IMR-90 (cell line): ENCODE results near the gene BTBD2. TPM values are rescaled to one million over a fixed set of nuclear protein-coding genes. Genes with fewer than 3 reads are reported as not detected.

Experiments
- ATAC-seq: fragments of 200-7000 bp; cut with Tn5 transposase; 2 replicates; pipeline ENCODE4 v1.9.1; 2020; ENCODE audit warnings: low read depth, mild to moderate bottlenecking, moderate library complexity
- BruUV-seq: library from RNA; stranded (reverse); fragments of 400-500 nt; replicated peaks from 2 replicates; lab custom pipeline; 2021; lab: Mats Ljungman, UMichigan
- CTCF ChIA-PET: fragments of 300-600 bp; formaldehyde crosslinking; extraction: SDS; loops from one replicate; lab custom pipeline; 2021; ENCODE audit warnings: antibody characterized with exemption; lab: Yijun Ruan, JAX
- POLR2A ChIA-PET: fragments of 300-600 bp; sonication (Branson Sonifier 250); formaldehyde crosslinking; loops from one replicate; lab custom pipeline; 2022; ENCODE audit warnings: antibody characterized with exemption; ENCODE audit not compliant: unreplicated experiment; lab: Charles Lee
- DNase-seq: peaks from one replicate; pipeline ENCODE4 v3.0.0; 2013
- H2AFZ ChIP-seq: replicated peaks from 2 replicates; pipeline ENCODE3; 2013; ENCODE audit warnings: low read length, mild to moderate bottlenecking; ENCODE audit not compliant: poor library complexity
- H2AK5ac ChIP-seq: 2 replicates; pipeline ENCODE4 v1.6.1; 2013; ENCODE audit warnings: low read depth, low read length, inconsistent platforms
- H2AK9ac ChIP-seq: replicated peaks from 2 replicates; pipeline ENCODE3; 2013; ENCODE audit warnings: mild to moderate bottlenecking, low read depth, low read length, moderate library complexity; ENCODE audit not compliant: poor library complexity
- H2BK120ac ChIP-seq: 2 replicates; pipeline ENCODE4 v1.6.1; 2013; ENCODE audit warnings: low read depth, low read length, inconsistent platforms
- H2BK15ac ChIP-seq: 3 replicates; pipeline ENCODE4 v1.6.1; 2013; ENCODE audit warnings: low read depth, low read length, inconsistent platforms
- H2BK20ac ChIP-seq: 2 replicates; pipeline ENCODE4 v1.6.1; 2013; ENCODE audit warnings: low read depth, mild to moderate bottlenecking, inconsistent platforms, low read length, moderate library complexity
- H2BK5ac ChIP-seq: 2 replicates; pipeline ENCODE4 v1.6.1; 2013; ENCODE audit warnings: mild to moderate bottlenecking, low read depth, low read length, inconsistent platforms; ENCODE audit not compliant: poor library complexity, severe bottlenecking
- H3K14ac ChIP-seq: replicated peaks from 2 replicates; pipeline ENCODE4 v1.6.1; 2013; ENCODE audit warnings: low read depth, low read length, inconsistent platforms
- H3K18ac ChIP-seq: 2 replicates; pipeline ENCODE4 v1.6.1; 2013; ENCODE audit warnings: low read depth, low read length, control low read depth
- H3K23ac ChIP-seq: 2 replicates; pipeline ENCODE4 v1.6.1; 2013; ENCODE audit warnings: low read depth, low read length, inconsistent platforms
- H3K27ac ChIP-seq: 2 replicates; pipeline ENCODE4 v1.5.1; 2013; ENCODE audit warnings: mild to moderate bottlenecking, control low read depth, low read length; ENCODE audit not compliant: insufficient read depth
- H3K27me3 ChIP-seq: 2 replicates; pipeline ENCODE4 v1.6.1; 2013; ENCODE audit warnings: low read length; ENCODE audit not compliant: control insufficient read depth, insufficient read depth
- H3K36me3 ChIP-seq: 2 replicates; pipeline ENCODE4 v1.6.1; 2013; ENCODE audit warnings: low read length, mixed read lengths; ENCODE audit not compliant: control insufficient read depth, insufficient read depth
- H3K4ac ChIP-seq: 2 replicates; pipeline ENCODE4 v1.6.1; 2013; ENCODE audit warnings: low read depth, low read length, inconsistent platforms
- H3K4me1 ChIP-seq: 2 replicates; pipeline ENCODE4 v1.6.1; 2013; ENCODE audit warnings: low read length, mixed read lengths; ENCODE audit not compliant: control insufficient read depth, insufficient read depth
- H3K4me2 ChIP-seq: 2 replicates; pipeline ENCODE4 v1.6.1; 2013; ENCODE audit warnings: low read depth, mild to moderate bottlenecking, control low read depth, low read length, moderate library complexity
- H3K4me3 ChIP-seq: 2 replicates; pipeline ENCODE4 v1.5.1; 2013; ENCODE audit warnings: low read depth, mild to moderate bottlenecking, control low read depth, low read length, moderate library complexity; ENCODE audit not compliant: insufficient read depth
- H3K56ac ChIP-seq: 2 replicates; pipeline ENCODE4 v1.6.1; 2013; ENCODE audit warnings: low read length, inconsistent platforms; ENCODE audit not compliant: insufficient read depth; ENCODE audit errors: extremely low read depth
- H3K79me1 ChIP-seq, 2 experiments: 2 replicates each; pipeline ENCODE4 v1.6.1; 2013; ENCODE audit warnings: low read length in 2 of 2, inconsistent platforms in 1 of 2, low read depth in 1 of 2
- H3K9ac ChIP-seq: 2 replicates; pipeline ENCODE4 v1.6.1; 2013; ENCODE audit warnings: low read depth, low read length, control low read depth
- H3K9me1 ChIP-seq: 2 replicates; pipeline ENCODE4 v1.6.1; 2013; ENCODE audit warnings: low read length, inconsistent platforms; ENCODE audit not compliant: insufficient read depth
- H3K9me3 ChIP-seq: 2 replicates; pipeline ENCODE4 v1.6.1; 2013; ENCODE audit warnings: low read length; ENCODE audit not compliant: control insufficient read depth, insufficient read depth
- H4K20me1 ChIP-seq: 2 replicates; pipeline ENCODE4 v1.6.1; 2013; ENCODE audit warnings: low read length, inconsistent platforms; ENCODE audit not compliant: insufficient read depth
- H4K5ac ChIP-seq: 2 replicates; pipeline ENCODE4 v1.6.1; 2013; ENCODE audit warnings: mild to moderate bottlenecking, low read depth, low read length, control low read depth
- H4K8ac ChIP-seq, 2 experiments: 2 replicates each; pipeline ENCODE4 v1.6.1; 2013; ENCODE audit warnings: low read depth in 2 of 2, low read length in 2 of 2, control low read depth in 1 of 2, inconsistent platforms in 1 of 2
- H4K91ac ChIP-seq: 2 replicates; pipeline ENCODE4 v1.6.1; 2013; ENCODE audit warnings: low read depth, low read length, inconsistent platforms; ENCODE audit not compliant: insufficient read depth
- BHLHE40 ChIP-seq: fragments of 150-350 bp; IDR thresholded peaks from 2 replicates; pipeline ENCODE4 v1.6.1; 2016; ENCODE audit warnings: mild to moderate bottlenecking, low read depth, low read length
- CEBPB ChIP-seq: IDR thresholded peaks from 2 replicates; pipeline ENCODE4 v1.6.1; 2012; ENCODE audit warnings: low read depth, low read length, improper control_type of control experiment
- CHD1 ChIP-seq: IDR thresholded peaks from 2 replicates; pipeline ENCODE4 v1.6.1; 2012; ENCODE audit warnings: low read depth, low read length, improper control_type of control experiment
- FOS ChIP-seq: fragments of 150-350 bp; IDR thresholded peaks from 2 replicates; pipeline ENCODE4 v1.6.1; 2016; ENCODE audit warnings: low read depth, low read length
- MAZ ChIP-seq: IDR thresholded peaks from 2 replicates; pipeline ENCODE4 v1.6.1; 2012; ENCODE audit warnings: low read depth, mild to moderate bottlenecking, low read length, improper control_type of control experiment, moderate library complexity, borderline replicate concordance
- MXI1 ChIP-seq: IDR thresholded peaks from 2 replicates; pipeline ENCODE4 v1.6.1; 2012; ENCODE audit warnings: low read depth, mild to moderate bottlenecking, low read length, moderate library complexity, borderline replicate concordance
- NFE2L2 ChIP-seq: fragments of 150-350 bp; IDR thresholded peaks from 2 replicates; pipeline ENCODE4 v1.6.1; 2016; ENCODE audit warnings: low read depth, mild to moderate bottlenecking, low read length
- POLR2A ChIP-seq: IDR thresholded peaks from 2 replicates; pipeline ENCODE4 v1.6.1; 2012; ENCODE audit warnings: mild to moderate bottlenecking, low read depth, low read length
- RAD21 ChIP-seq: IDR thresholded peaks from 2 replicates; pipeline ENCODE4 v1.6.1; 2012; ENCODE audit warnings: low read length, improper control_type of control experiment
- RCOR1 ChIP-seq: IDR thresholded peaks from 2 replicates; pipeline ENCODE4 v1.6.1; 2012; ENCODE audit warnings: mild to moderate bottlenecking, low read length, improper control_type of control experiment; ENCODE audit not compliant: insufficient replicate concordance
- SMC3 ChIP-seq: fragments of 150-350 bp; IDR thresholded peaks from 2 replicates; pipeline ENCODE4 v1.6.1; 2016; ENCODE audit warnings: low read depth, mild to moderate bottlenecking, antibody characterized with exemption, low read length, moderate library complexity
- WGBS, 2 experiments: methylation state at CpG; one replicate each; pipeline versions ENCODE4 v1.1.5 to v1.1.7; 2013; ENCODE audit warnings: missing lambda C conversion rate in 2 of 2; ENCODE audit not compliant: insufficient read length in 1 of 2; ENCODE audit errors: extremely low coverage in 2 of 2; 5-methylcytosine and 5-hydroxymethylcytosine counted together
- dilution Hi-C: fragments of 300-500 bp; cut with HindIII; formaldehyde crosslinking; loops from one replicate; pipeline ENCODE4 v1.14.3; 2018; ENCODE audit warnings: low sequenced_read_pairs; ENCODE audit not compliant: unreplicated experiment
- in situ Hi-C: fragments of 300-500 bp; cut with MboI; formaldehyde crosslinking; loops from 3 replicates; pipeline ENCODE4 v1.14.3; 2019; ENCODE audit warnings: low sequenced_read_pairs, inconsistent platforms, mixed read lengths
- intact Hi-C: fragments of 100-400 bp; cut with micrococcal nuclease; formaldehyde crosslinking; loops from 2 replicates; pipeline ENCODE4 v1.10.0; 2022
- polyA plus RNA-seq, 3 experiments: library from polyadenylated mRNA; depleted of rRNA; stranded (reverse); fragments of >200 nt; gene quantifications; 2 replicates each; pipeline ENCODE4 v1.2.3, GENCODE V29; 2012; ENCODE audit warnings: low replicate concordance in 1 of 3
- total RNA-seq: library from RNA; depleted of rRNA; stranded (reverse); fragments of >200 nt; gene quantifications from 2 replicates; pipeline ENCODE4 v1.2.3, GENCODE V29; 2012
- TF ChIP-seq, protein P1 (sequence below): fragments of 150-350 bp; IDR thresholded peaks from 2 replicates; pipeline ENCODE4 v1.6.1; 2017; ENCODE audit warnings: mild to moderate bottlenecking, antibody characterized with exemption, low read length, low read depth
- TF ChIP-seq, protein P2 (sequence below): conservative IDR thresholded peaks from 2 replicates; pipeline ENCODE4 v1.5.1; 2012; ENCODE audit warnings: mild to moderate bottlenecking, low read depth, low read length, improper control_type of control experiment
- TF ChIP-seq, protein P3 (sequence below): fragments of 150-350 bp; IDR thresholded peaks from 2 replicates; pipeline ENCODE4 v1.6.1; 2016; ENCODE audit warnings: low read depth, mild to moderate bottlenecking, low read length, moderate library complexity, borderline replicate concordance

Gene BTBD2
- total and polyA plus RNA-seq, 2 of the 4 experiments (the other 2 are of a cell fraction): 24.4 to 65.7 TPM

DNA sequence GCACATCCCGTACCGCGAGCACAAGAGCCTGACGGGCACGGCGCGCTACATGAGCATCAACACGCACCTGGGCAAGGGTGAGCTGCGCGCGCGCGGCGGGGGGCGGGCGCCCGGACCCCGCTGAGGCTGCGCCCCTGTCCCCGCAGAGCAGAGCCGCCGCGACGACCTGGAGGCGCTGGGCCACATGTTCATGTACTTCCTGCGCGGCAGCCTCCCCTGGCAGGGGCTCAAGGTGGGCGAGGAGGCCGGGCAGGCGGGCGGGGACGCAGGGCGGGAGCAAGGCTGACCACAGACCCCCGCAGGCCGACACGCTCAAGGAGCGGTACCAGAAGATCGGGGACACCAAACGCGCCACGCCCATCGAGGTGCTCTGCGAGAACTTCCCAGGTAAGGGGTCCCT is 36.5 kb downstream of the BTBD2 start:
- dilution Hi-C loops (no loop called here), in situ Hi-C loops (no loop called here), intact Hi-C loops (no loop called here)
- Histone ChIP-seq H3K4me1 (no peaks in the 10 kb centered on the region), H4K20me1 (peaks cover 37% of the 10 kb centered on the region), H3K23ac (no peak overlapping the region), H3K27me3 (no peaks in the 10 kb centered on the region), H3K14ac (no peak overlapping the region), H2BK120ac (no peak overlapping the region), H3K27ac (no peak overlapping the region), H3K4me3 (no peak overlapping the region), H4K91ac (no peak overlapping the region), H3K18ac (no peak overlapping the region), H2BK5ac (no peak overlapping the region), H3K9ac (no peak overlapping the region), H4K5ac (no peak overlapping the region), H2AK9ac (no peak overlapping the region), H3K4me2 (no peak overlapping the region), H3K79me1 (peaks cover 5 to 35% of the 10 kb centered on the region in 2 experiments), H2AFZ (no peak overlapping the region), H3K4ac (no peak overlapping the region), H3K56ac (no peak overlapping the region), H3K9me3 (no peaks in the 10 kb centered on the region), H2BK15ac (no peak overlapping the region), H4K8ac (no peak overlapping the region), H2BK20ac (no peak overlapping the region), H3K36me3 (peaks cover 47% of the 10 kb centered on the region), H3K9me1 (peaks cover 4% of the 10 kb centered on the region), H2AK5ac (no peak overlapping the region)
- POLR2A ChIA-PET: no interaction called here
- ATAC-seq (no peak), DNase-seq (no peak)
- TF ChIP-seq MXI1: no peak
- TF ChIP-seq, protein P1, sequence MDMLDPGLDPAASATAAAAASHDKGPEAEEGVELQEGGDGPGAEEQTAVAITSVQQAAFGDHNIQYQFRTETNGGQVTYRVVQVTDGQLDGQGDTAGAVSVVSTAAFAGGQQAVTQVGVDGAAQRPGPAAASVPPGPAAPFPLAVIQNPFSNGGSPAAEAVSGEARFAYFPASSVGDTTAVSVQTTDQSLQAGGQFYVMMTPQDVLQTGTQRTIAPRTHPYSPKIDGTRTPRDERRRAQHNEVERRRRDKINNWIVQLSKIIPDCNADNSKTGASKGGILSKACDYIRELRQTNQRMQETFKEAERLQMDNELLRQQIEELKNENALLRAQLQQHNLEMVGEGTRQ: no peak
- no peak for TF ChIP-seq POLR2A
- no peak for TF ChIP-seq NFE2L2
- no peak for TF ChIP-seq CEBPB
- TF ChIP-seq RCOR1: no peak
- no peak for TF ChIP-seq MAZ
- no peak for TF ChIP-seq SMC3
- TF ChIP-seq, protein P2, sequence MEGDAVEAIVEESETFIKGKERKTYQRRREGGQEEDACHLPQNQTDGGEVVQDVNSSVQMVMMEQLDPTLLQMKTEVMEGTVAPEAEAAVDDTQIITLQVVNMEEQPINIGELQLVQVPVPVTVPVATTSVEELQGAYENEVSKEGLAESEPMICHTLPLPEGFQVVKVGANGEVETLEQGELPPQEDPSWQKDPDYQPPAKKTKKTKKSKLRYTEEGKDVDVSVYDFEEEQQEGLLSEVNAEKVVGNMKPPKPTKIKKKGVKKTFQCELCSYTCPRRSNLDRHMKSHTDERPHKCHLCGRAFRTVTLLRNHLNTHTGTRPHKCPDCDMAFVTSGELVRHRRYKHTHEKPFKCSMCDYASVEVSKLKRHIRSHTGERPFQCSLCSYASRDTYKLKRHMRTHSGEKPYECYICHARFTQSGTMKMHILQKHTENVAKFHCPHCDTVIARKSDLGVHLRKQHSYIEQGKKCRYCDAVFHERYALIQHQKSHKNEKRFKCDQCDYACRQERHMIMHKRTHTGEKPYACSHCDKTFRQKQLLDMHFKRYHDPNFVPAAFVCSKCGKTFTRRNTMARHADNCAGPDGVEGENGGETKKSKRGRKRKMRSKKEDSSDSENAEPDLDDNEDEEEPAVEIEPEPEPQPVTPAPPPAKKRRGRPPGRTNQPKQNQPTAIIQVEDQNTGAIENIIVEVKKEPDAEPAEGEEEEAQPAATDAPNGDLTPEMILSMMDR: no peak
- no peak for TF ChIP-seq FOS
- TF ChIP-seq CHD1: no peak
- TF ChIP-seq, protein P3, sequence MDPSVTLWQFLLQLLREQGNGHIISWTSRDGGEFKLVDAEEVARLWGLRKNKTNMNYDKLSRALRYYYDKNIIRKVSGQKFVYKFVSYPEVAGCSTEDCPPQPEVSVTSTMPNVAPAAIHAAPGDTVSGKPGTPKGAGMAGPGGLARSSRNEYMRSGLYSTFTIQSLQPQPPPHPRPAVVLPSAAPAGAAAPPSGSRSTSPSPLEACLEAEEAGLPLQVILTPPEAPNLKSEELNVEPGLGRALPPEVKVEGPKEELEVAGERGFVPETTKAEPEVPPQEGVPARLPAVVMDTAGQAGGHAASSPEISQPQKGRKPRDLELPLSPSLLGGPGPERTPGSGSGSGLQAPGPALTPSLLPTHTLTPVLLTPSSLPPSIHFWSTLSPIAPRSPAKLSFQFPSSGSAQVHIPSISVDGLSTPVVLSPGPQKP: no peak
- no peak for TF ChIP-seq RAD21
- TF ChIP-seq BHLHE40: no peak
- CTCF ChIA-PET: no interaction called here
- WGBS, 2 experiments: 98% methylated on average over 24 of the region's 43 CpGs; no CpG with 5 or more reads in 1 of the 2 experiments
- BruUV-seq: no TSS peak
